HFFc6 (cell line): ENCODE data around the gene ACTR3C. TPM values are rescaled to one million over a fixed set of nuclear protein-coding genes. Genes with fewer than 3 reads are reported as not detected.

ENCODE experiments used
- DNase-seq: peaks from one replicate; pipeline ENCODE4 v3.0.0-alpha.2; 2018
- H3K27ac Mint-ChIP-seq: 2 replicates; pipeline ENCODE4 v1.8.0; 2020; ENCODE audit warnings: mild to moderate bottlenecking, mixed read lengths
- H3K27me3 Mint-ChIP-seq: 2 replicates; pipeline ENCODE4 v1.8.0; 2021; ENCODE audit warnings: mild to moderate bottlenecking, moderate library complexity, mixed read lengths; ENCODE audit not compliant: insufficient read depth
- H3K36me3 Mint-ChIP-seq: 2 replicates; pipeline ENCODE4 v1.8.0; 2021; ENCODE audit warnings: low read depth, mixed read lengths
- H3K4me1 Mint-ChIP-seq: 2 replicates; pipeline ENCODE4 v1.8.0; 2020; ENCODE audit warnings: low read depth, mixed read lengths
- H3K4me3 Mint-ChIP-seq: 2 replicates; pipeline ENCODE4 v1.8.0; 2020; ENCODE audit warnings: mild to moderate bottlenecking, moderate library complexity, mixed read lengths
- H3K9me3 Mint-ChIP-seq: 2 replicates; pipeline ENCODE4 v1.8.0; 2020; ENCODE audit warnings: mild to moderate bottlenecking, mixed read lengths
- CTCF ChIP-seq: fragments of 200-600 bp; sonication (generic); IDR thresholded peaks from 2 replicates; pipeline ENCODE4 v1.5.0; 2021; ENCODE audit warnings: antibody characterized with exemption, mild to moderate bottlenecking
- total RNA-seq, 6 experiments: library from RNA; stranded (reverse); fragmentation: NEBNext Ultra II Directional; extraction: Animal tissue kit (Norgen Biotek cat#: 25700); gene quantifications; 2 replicates in 1 of 6; 3 replicates in 5 of 6; pipeline ENCODE4 v1.2.3, GENCODE V29; 2021

ACTR3C gene
- total RNA-seq, 6 experiments from 2014 or later = not detected

GRCh38 chr7:150361402-150361801, 38.1 kb upstream of the ACTR3C start:
- TF ChIP-seq CTCF = no peak
- Mint-ChIP-seq H3K36me3 (no peaks in the 10 kb centered on the region), H3K9me3 (no peaks in the 10 kb centered on the region), H3K27me3 (no peaks in the 10 kb centered on the region; the same call in none of the 2 replicates), H3K4me1 (no peaks in the 10 kb centered on the region), H3K4me3 (no peak overlapping the region), H3K27ac (no peak overlapping the region)
- no peak for DNase-seq

GRCh38 chr7:150360363-150361058, 37.2 kb upstream of the ACTR3C start:
- no peak for TF ChIP-seq CTCF
- Mint-ChIP-seq H3K27me3 (no peaks in the 10 kb centered on the region; the same call in none of the 2 replicates), H3K4me3 (no peak overlapping the region), H3K9me3 (no peaks in the 10 kb centered on the region), H3K27ac (no peak overlapping the region), H3K36me3 (no peaks in the 10 kb centered on the region), H3K4me1 (no peaks in the 10 kb centered on the region; the same call in 1 of the 2 replicates)
- no peak for DNase-seq

- no peak for TF ChIP-seq CTCF
- H3K27me3 Mint-ChIP-seq = no peaks in the 10 kb centered on the region; the same call in none of the 2 replicates
- no peaks in the 10 kb centered on the region for H3K36me3 Mint-ChIP-seq
- H3K27ac Mint-ChIP-seq = no peak overlapping the region
- H3K4me1 Mint-ChIP-seq = no peaks in the 10 kb centered on the region; the same call in 1 of the 2 replicates
- no peak for DNase-seq
- H3K9me3 Mint-ChIP-seq = no peaks in the 10 kb centered on the region
- no peak overlapping the region for H3K4me3 Mint-ChIP-seq
Observed at GRCh38 chr7:150359622-150360362, 36.4 kb upstream of the ACTR3C start.

- Mint-ChIP-seq H3K36me3 (no peaks in the 10 kb centered on the region), H3K27me3 (no peaks in the 10 kb centered on the region; the same call in none of the 2 replicates), H3K9me3 (no peaks in the 10 kb centered on the region), H3K4me1 (no peaks in the 10 kb centered on the region; the same call in 1 of the 2 replicates), H3K27ac (no peak overlapping the region), H3K4me3 (no peak overlapping the region)
- TF ChIP-seq CTCF = no peak
- DNase-seq = no peak
Observed at GRCh38 chr7:150358988-150359621, 35.8 kb upstream of the ACTR3C start.

- no peak for DNase-seq
- Mint-ChIP-seq H3K4me3 (no peak overlapping the region), H3K27ac (no peak overlapping the region), H3K27me3 (no peaks in the 10 kb centered on the region; the same call in none of the 2 replicates), H3K9me3 (no peaks in the 10 kb centered on the region), H3K4me1 (no peaks in the 10 kb centered on the region; the same call in 1 of the 2 replicates), H3K36me3 (no peaks in the 10 kb centered on the region)
- TF ChIP-seq CTCF = no peak
Observed at GRCh38 chr7:150358433-150358832, 35.1 kb upstream of the ACTR3C start.
